ENCODE data around the gene CNPY1. TPM values are rescaled to one million over a fixed set of nuclear protein-coding genes. Genes with fewer than 3 reads are reported as not detected.

CNPY1 gene
- polyA plus RNA-seq, 1 donor from 2014 or later: 0.36 TPM

DNA sequence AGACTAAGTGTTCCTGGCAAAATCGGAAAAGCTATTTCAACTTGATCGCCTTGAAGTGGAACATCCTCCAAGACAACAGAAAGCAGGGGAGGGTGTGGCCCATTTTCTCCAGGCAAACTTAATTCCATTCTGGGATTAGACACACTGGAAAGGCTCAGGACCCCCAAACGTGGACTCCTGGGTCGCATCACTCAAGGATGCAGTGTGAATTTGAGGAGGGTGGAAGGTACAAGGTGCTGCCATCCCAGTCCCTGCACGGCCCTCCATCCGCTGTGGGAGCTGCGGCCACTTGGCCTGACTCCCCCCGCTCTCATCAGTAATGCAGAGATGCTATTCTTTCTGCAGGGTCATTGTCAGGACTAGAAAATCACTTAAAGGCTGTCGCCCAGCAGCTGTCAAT lies 2.4 kb downstream of the CNPY1 start:
- H3K9me2 ChIP-seq (ENCODE audit: insufficient read depth, low read length): no peaks in the 10 kb centered on the region
- no peaks in the 10 kb centered on the region for H3K79me2 ChIP-seq (replicated peaks; ENCODE audit: insufficient read depth, low read length)
- H3K36me3 ChIP-seq (ENCODE audit: insufficient read depth, low read length): no peaks in the 10 kb centered on the region
- H3K9me3 ChIP-seq (ENCODE audit: low read length): no peaks in the 10 kb centered on the region
- no peak overlapping the region for H2AFZ ChIP-seq (ENCODE audit: low read depth, low read length)
- TF ChIP-seq SMC3 (conservative IDR thresholded peaks at IDR 0.05; ENCODE audit: poor library complexity) (no peak), RAD21 (conservative IDR thresholded peaks at IDR 0.05) (no peak), EZH2 (IDR thresholded peaks at IDR 0.05; ENCODE audit: borderline replicate concordance, insufficient read depth, low read length, poor library complexity, severe bottlenecking) (no peak), MXI1 (conservative IDR thresholded peaks at IDR 0.05; ENCODE audit: poor library complexity, severe bottlenecking) (no peak), EP300 (conservative IDR thresholded peaks at IDR 0.05; ENCODE audit: poor library complexity, severe bottlenecking) (no peak), POLR2AphosphoS5 (IDR thresholded peaks at IDR 0.05) (no peak), TAF1 (IDR thresholded peaks at IDR 0.05; ENCODE audit: low read depth) (no peak)
- TF ChIP-seq, protein P1, sequence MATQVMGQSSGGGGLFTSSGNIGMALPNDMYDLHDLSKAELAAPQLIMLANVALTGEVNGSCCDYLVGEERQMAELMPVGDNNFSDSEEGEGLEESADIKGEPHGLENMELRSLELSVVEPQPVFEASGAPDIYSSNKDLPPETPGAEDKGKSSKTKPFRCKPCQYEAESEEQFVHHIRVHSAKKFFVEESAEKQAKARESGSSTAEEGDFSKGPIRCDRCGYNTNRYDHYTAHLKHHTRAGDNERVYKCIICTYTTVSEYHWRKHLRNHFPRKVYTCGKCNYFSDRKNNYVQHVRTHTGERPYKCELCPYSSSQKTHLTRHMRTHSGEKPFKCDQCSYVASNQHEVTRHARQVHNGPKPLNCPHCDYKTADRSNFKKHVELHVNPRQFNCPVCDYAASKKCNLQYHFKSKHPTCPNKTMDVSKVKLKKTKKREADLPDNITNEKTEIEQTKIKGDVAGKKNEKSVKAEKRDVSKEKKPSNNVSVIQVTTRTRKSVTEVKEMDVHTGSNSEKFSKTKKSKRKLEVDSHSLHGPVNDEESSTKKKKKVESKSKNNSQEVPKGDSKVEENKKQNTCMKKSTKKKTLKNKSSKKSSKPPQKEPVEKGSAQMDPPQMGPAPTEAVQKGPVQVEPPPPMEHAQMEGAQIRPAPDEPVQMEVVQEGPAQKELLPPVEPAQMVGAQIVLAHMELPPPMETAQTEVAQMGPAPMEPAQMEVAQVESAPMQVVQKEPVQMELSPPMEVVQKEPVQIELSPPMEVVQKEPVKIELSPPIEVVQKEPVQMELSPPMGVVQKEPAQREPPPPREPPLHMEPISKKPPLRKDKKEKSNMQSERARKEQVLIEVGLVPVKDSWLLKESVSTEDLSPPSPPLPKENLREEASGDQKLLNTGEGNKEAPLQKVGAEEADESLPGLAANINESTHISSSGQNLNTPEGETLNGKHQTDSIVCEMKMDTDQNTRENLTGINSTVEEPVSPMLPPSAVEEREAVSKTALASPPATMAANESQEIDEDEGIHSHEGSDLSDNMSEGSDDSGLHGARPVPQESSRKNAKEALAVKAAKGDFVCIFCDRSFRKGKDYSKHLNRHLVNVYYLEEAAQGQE (IDR thresholded peaks at IDR 0.05; ENCODE audit: borderline replicate concordance): no peak
- TF ChIP-seq, protein P2, sequence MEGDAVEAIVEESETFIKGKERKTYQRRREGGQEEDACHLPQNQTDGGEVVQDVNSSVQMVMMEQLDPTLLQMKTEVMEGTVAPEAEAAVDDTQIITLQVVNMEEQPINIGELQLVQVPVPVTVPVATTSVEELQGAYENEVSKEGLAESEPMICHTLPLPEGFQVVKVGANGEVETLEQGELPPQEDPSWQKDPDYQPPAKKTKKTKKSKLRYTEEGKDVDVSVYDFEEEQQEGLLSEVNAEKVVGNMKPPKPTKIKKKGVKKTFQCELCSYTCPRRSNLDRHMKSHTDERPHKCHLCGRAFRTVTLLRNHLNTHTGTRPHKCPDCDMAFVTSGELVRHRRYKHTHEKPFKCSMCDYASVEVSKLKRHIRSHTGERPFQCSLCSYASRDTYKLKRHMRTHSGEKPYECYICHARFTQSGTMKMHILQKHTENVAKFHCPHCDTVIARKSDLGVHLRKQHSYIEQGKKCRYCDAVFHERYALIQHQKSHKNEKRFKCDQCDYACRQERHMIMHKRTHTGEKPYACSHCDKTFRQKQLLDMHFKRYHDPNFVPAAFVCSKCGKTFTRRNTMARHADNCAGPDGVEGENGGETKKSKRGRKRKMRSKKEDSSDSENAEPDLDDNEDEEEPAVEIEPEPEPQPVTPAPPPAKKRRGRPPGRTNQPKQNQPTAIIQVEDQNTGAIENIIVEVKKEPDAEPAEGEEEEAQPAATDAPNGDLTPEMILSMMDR (IDR thresholded peaks at IDR 0.05; ENCODE audit: poor library complexity, severe bottlenecking): no peak
- no peaks in the 10 kb centered on the region for H3K27me3 ChIP-seq (ENCODE audit: insufficient read depth, low read depth, low read length)
- H3F3A ChIP-seq (ENCODE audit: insufficient read depth, low read length, poor library complexity, severe bottlenecking): no peaks in the 10 kb centered on the region
- H4K20me1 ChIP-seq (ENCODE audit: insufficient read depth): no peaks in the 10 kb centered on the region
- no peak overlapping the region for H3K9ac ChIP-seq (ENCODE audit: low read length)
- H3K27ac ChIP-seq (ENCODE audit: low read length): no peak overlapping the region
- no peak overlapping the region for H3K4me2 ChIP-seq (ENCODE audit: low read length)
- H3K4me3 ChIP-seq (ENCODE audit: low read length): no peak overlapping the region

- H3K4me2 ChIP-seq (ENCODE audit: low read length): no peak overlapping the region
- no peaks in the 10 kb centered on the region for H3K9me3 ChIP-seq (ENCODE audit: low read length)
- H3K79me2 ChIP-seq (replicated peaks; ENCODE audit: insufficient read depth, low read length): no peaks in the 10 kb centered on the region
- no peaks in the 10 kb centered on the region for H4K20me1 ChIP-seq (ENCODE audit: insufficient read depth)
- H3F3A ChIP-seq (ENCODE audit: insufficient read depth, low read length, poor library complexity, severe bottlenecking): no peaks in the 10 kb centered on the region
- no peak overlapping the region for H2AFZ ChIP-seq (ENCODE audit: low read depth, low read length)
- H3K36me3 ChIP-seq (ENCODE audit: insufficient read depth, low read length): no peaks in the 10 kb centered on the region
- H3K27ac ChIP-seq (ENCODE audit: low read length): no peak overlapping the region
- no peaks in the 10 kb centered on the region for H3K9me2 ChIP-seq (ENCODE audit: insufficient read depth, low read length)
- H3K9ac ChIP-seq (ENCODE audit: low read length): no peak overlapping the region
- H3K27me3 ChIP-seq (ENCODE audit: insufficient read depth, low read depth, low read length): no peaks in the 10 kb centered on the region
- H3K4me3 ChIP-seq (ENCODE audit: low read length): no peak overlapping the region
- TF ChIP-seq, protein P1 (IDR thresholded peaks at IDR 0.05; ENCODE audit: borderline replicate concordance): no peak
- TF ChIP-seq TAF1 (IDR thresholded peaks at IDR 0.05; ENCODE audit: low read depth) (no peak), SMC3 (conservative IDR thresholded peaks at IDR 0.05; ENCODE audit: poor library complexity) (no peak), RAD21 (conservative IDR thresholded peaks at IDR 0.05) (no peak), EZH2 (IDR thresholded peaks at IDR 0.05; ENCODE audit: borderline replicate concordance, insufficient read depth, low read length, poor library complexity, severe bottlenecking) (no peak)
- TF ChIP-seq, protein P2 (IDR thresholded peaks at IDR 0.05; ENCODE audit: poor library complexity, severe bottlenecking): no peak
Observed at GRCh38 chr7:155543011-155543876, 3.1 kb downstream of the CNPY1 start.
